HL-60 (cell line): ENCODE data around the gene TMEM144.
"Not testable (repeated sequence)": the region's sequence is repeated elsewhere in the genome, so short reads cannot be mapped to it uniquely, and the experiment has no call there.

Source experiments
- DNase-seq, 2 experiments: peaks; one replicate each; pipeline ENCODE4 v3.0.0-alpha.2; 2010 to 2020; ENCODE audit warnings: low read depth in 1 of 2, low spot score in 1 of 2
- H3K27ac ChIP-seq: fragments of 250-450 bp; sonication (Bioruptor Pico); replicated peaks from 2 replicates; pipeline ENCODE4 v1.5.1; 2020; ENCODE audit warnings: mild to moderate bottlenecking, moderate library complexity
- H3K27me3 ChIP-seq: fragments of 250-450 bp; sonication (Bioruptor Pico); 2 replicates; pipeline ENCODE4 v1.5.1; 2021; ENCODE audit warnings: mild to moderate bottlenecking, moderate library complexity; ENCODE audit not compliant: insufficient read depth, poor library complexity, severe bottlenecking
- H3K4me3 ChIP-seq: replicated peaks from 2 replicates; pipeline ENCODE4 v1.5.1; 2011; ENCODE audit warnings: mild to moderate bottlenecking, control low read depth, low read length; ENCODE audit not compliant: insufficient read depth
- CTCF ChIP-seq: IDR thresholded peaks from one replicate; pipeline ENCODE4 v1.5.1; 2011; ENCODE audit warnings: low read length, control low read depth, inconsistent platforms; ENCODE audit not compliant: insufficient read depth
- GABPA ChIP-seq: IDR thresholded peaks from 2 replicates; pipeline ENCODE4 v1.6.1; 2012; ENCODE audit warnings: low read depth
- POLR2AphosphoS5 ChIP-seq: IDR thresholded peaks from 2 replicates; pipeline ENCODE4 v1.6.1; 2012; ENCODE audit warnings: low read depth
- REST ChIP-seq: IDR thresholded peaks from 2 replicates; pipeline ENCODE4 v1.6.1; 2012; ENCODE audit warnings: low read depth; ENCODE audit not compliant: insufficient replicate concordance
- SPI1 ChIP-seq: IDR thresholded peaks from 2 replicates; pipeline ENCODE4 v1.6.1; 2012; ENCODE audit warnings: low read depth, mild to moderate bottlenecking, borderline replicate concordance

TMEM144 gene

GRCh38 chr4:158268553-158268952, 58.3 kb downstream of the TMEM144 start:
- Histone ChIP-seq H3K27ac (no peak overlapping the region), H3K27me3 (no peaks in the 10 kb centered on the region), H3K4me3 (no peak overlapping the region)
- TF ChIP-seq POLR2AphosphoS5 (no peak), GABPA (no peak), REST (no peak), SPI1 (no peak), CTCF (no peak)
- no peak for DNase-seq

GRCh38 chr4:158274636-158275035, 64.3 kb downstream of the TMEM144 start:
- H3K27ac ChIP-seq: no peak overlapping the region
- no peak overlapping the region for H3K4me3 ChIP-seq
- no peak for DNase-seq
- H3K27me3 ChIP-seq: no peaks in the 10 kb centered on the region
- TF ChIP-seq POLR2AphosphoS5 (no peak), CTCF (no peak), SPI1 (no peak), GABPA (no peak), REST (no peak)

- Histone ChIP-seq H3K27me3 (no peaks in the 10 kb centered on the region), H3K4me3 (no peak overlapping the region), H3K27ac (no peak overlapping the region)
- TF ChIP-seq POLR2AphosphoS5 (no peak), CTCF (no peak), SPI1 (no peak), GABPA (no peak)
- DNase-seq: no peak
Measured at GRCh38 chr4:158277558-158277957, 67.3 kb downstream of the TMEM144 start.

GRCh38 chr4:158279052-158279451, 68.8 kb downstream of the TMEM144 start:
- not testable (repeated sequence) for H3K4me3 ChIP-seq, DNase-seq, H3K27me3 ChIP-seq, H3K27ac ChIP-seq
